PC-3 (cell line): ENCODE results near the gene RHEBL1.
A peak's percentile ranks its signal among the peaks of the same experiment; 100 is the strongest.

Experiments
- CTCF ChIP-seq: fragments of 300-600 bp; sonication (generic); conservative IDR thresholded peaks from 2 replicates; pipeline ENCODE4 v1.5.1; 2017; ENCODE audit warnings: antibody characterized with exemption, low read depth, mild to moderate bottlenecking, low read length
- EZH2 ChIP-seq: fragments of 300-600 bp; sonication (generic); IDR thresholded peaks from one replicate; pipeline ENCODE4 v1.6.1; 2017; ENCODE audit warnings: antibody characterized with exemption, mild to moderate bottlenecking, low read length; ENCODE audit not compliant: unreplicated experiment

DNA sequence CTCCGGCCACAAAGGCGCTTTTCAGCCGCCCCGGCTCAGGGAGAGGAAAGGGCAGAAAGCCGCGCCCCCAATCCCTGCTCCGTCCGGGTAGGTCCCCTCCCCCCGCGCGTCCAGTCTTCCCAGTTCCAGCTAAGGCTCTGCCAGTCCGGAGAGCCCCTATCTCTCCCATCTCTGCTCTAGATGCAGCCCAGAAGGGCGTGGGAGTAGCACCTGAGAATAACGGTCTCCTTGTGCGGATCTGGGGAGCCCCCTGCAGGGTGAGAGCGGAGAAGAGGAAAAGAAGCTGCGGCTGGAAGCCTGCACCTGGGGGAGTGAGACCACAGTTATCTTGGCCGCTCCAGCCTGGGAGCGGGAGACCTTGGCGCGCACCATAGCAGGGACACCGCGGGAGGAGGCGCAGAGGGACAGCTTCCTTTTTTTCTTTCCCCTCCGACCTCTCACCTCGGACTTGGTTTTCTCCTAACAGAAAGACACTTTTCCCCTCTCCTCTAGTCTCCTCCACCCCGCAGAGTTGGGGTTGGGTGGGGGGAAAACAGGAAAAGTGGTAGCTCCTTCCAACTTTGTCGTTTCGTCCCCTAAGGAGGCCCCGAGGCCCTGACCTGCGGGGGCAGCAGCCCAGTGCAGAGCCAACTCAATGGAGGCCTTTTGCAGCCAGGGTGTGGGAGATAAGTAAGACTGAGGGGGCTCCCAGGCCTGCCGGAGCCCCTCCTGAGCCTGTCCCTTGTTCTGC, 22.5 kb upstream of the RHEBL1 start:
- TF ChIP-seq CTCF (peak; percentile 61), EZH2 (no peak)
